Astrocyte (in vitro differentiated cells and primary cell): Measurements from ENCODE around the gene SPATA2. TPM values are rescaled to one million over a fixed set of nuclear protein-coding genes. Genes with fewer than 3 reads are reported as not detected.

Experiments used
- DNase-seq: peaks from one replicate; pipeline ENCODE4 v3.0.0-alpha.2; 2010; ENCODE audit warnings: low read depth
- FAIRE-seq: peaks from 2 replicates; lab custom pipeline; 2011; peaks lifted over from hg19 to GRCh38; lab: Jason Lieb, UNC
- H2AFZ ChIP-seq: 2 replicates; pipeline ENCODE4 v1.6.0; 2012; ENCODE audit warnings: low read depth, low read length, inconsistent platforms
- H3K27ac ChIP-seq: 2 replicates; pipeline ENCODE4 v1.5.1; 2011; ENCODE audit warnings: low read depth, low read length, inconsistent platforms
- H3K27me3 ChIP-seq: 2 replicates; pipeline ENCODE4 v1.6.0; 2011; ENCODE audit warnings: low read length, inconsistent platforms; ENCODE audit not compliant: insufficient read depth
- H3K36me3 ChIP-seq: 2 replicates; pipeline ENCODE4 v1.5.1; 2011; ENCODE audit warnings: low read length, inconsistent platforms; ENCODE audit not compliant: insufficient read depth
- H3K4me1 ChIP-seq: 2 replicates; pipeline ENCODE4 v1.5.1; 2011; ENCODE audit warnings: low read length, inconsistent platforms; ENCODE audit not compliant: insufficient read depth
- H3K4me2 ChIP-seq: 2 replicates; pipeline ENCODE4 v1.6.0; 2012; ENCODE audit warnings: low read length, inconsistent platforms
- H3K4me3 ChIP-seq: 2 replicates; pipeline ENCODE4 v1.5.1; 2011; ENCODE audit warnings: low read depth, mild to moderate bottlenecking, low read length, inconsistent platforms; ENCODE audit not compliant: insufficient read depth
- H3K79me2 ChIP-seq: 2 replicates; pipeline ENCODE4 v1.6.0; 2012; ENCODE audit warnings: mild to moderate bottlenecking, low read length, inconsistent platforms; ENCODE audit not compliant: insufficient read depth
- H3K9ac ChIP-seq: 2 replicates; pipeline ENCODE4 v1.6.0; 2012; ENCODE audit warnings: mild to moderate bottlenecking, low read length, inconsistent platforms
- H3K9me3 ChIP-seq: 2 replicates; pipeline ENCODE4 v1.5.1; 2012; ENCODE audit warnings: low read depth, mild to moderate bottlenecking, low read length, inconsistent platforms; ENCODE audit not compliant: insufficient read depth
- H4K20me1 ChIP-seq: 2 replicates; pipeline ENCODE4 v1.6.0; 2012; ENCODE audit warnings: low read length, inconsistent platforms; ENCODE audit not compliant: insufficient read depth
- H3K27ac Mint-ChIP-seq: one replicate; pipeline ENCODE4 v1.8.0; 2021; ENCODE audit warnings: mild to moderate bottlenecking, mixed read lengths; ENCODE audit not compliant: unreplicated experiment
- H3K27me3 Mint-ChIP-seq: one replicate; pipeline ENCODE4 v1.8.0; 2021; ENCODE audit warnings: low read depth, mixed read lengths; ENCODE audit not compliant: unreplicated experiment
- H3K36me3 Mint-ChIP-seq: one replicate; pipeline ENCODE4 v1.8.0; 2021; ENCODE audit warnings: low read depth, mixed read lengths; ENCODE audit not compliant: unreplicated experiment
- H3K4me1 Mint-ChIP-seq: one replicate; pipeline ENCODE4 v1.8.0; 2021; ENCODE audit warnings: low read depth, mixed read lengths; ENCODE audit not compliant: unreplicated experiment
- H3K4me3 Mint-ChIP-seq: one replicate; pipeline ENCODE4 v1.8.0; 2021; ENCODE audit warnings: mild to moderate bottlenecking, moderate library complexity, mixed read lengths; ENCODE audit not compliant: unreplicated experiment
- H3K9me3 Mint-ChIP-seq: one replicate; pipeline ENCODE4 v1.8.0; 2021; ENCODE audit warnings: mild to moderate bottlenecking, mixed read lengths; ENCODE audit not compliant: unreplicated experiment
- EZH2 ChIP-seq: IDR thresholded peaks from 2 replicates; pipeline ENCODE4 v1.6.1; 2012; ENCODE audit warnings: mild to moderate bottlenecking, low read length, inconsistent platforms; ENCODE audit not compliant: insufficient read depth
- total RNA-seq: library from RNA; stranded (reverse); gene quantifications from 2 replicates; pipeline ENCODE4 v1.2.1, GENCODE V29; 2021
- TF ChIP-seq, protein P1 (sequence below): IDR thresholded peaks from 2 replicates; pipeline ENCODE4 v1.5.1; 2011; ENCODE audit warnings: low read depth, mild to moderate bottlenecking, inconsistent platforms, low read length, moderate library complexity; ENCODE audit not compliant: insufficient read depth

SPATA2 gene
- total RNA-seq, 1 donor from 2014 or later: 7.3 TPM

GRCh38 chr20:49885558-49886332, 29.6 kb downstream of the SPATA2 start:
- H3K27ac Mint-ChIP-seq: no peak overlapping the region
- no peak for DNase-seq
- H3K9me3 Mint-ChIP-seq: peaks cover 2% of the 10 kb centered on the region
- peaks cover 8% of the 10 kb centered on the region for H3K36me3 Mint-ChIP-seq
- Histone ChIP-seq H3K4me1 (peaks cover 16% of the 10 kb centered on the region), H3K9me3 (no peaks in the 10 kb centered on the region), H2AFZ (no peak overlapping the region), H3K27ac (no peak overlapping the region), H3K9ac (no peak overlapping the region), H3K79me2 (no peaks in the 10 kb centered on the region), H3K36me3 (peaks cover 2% of the 10 kb centered on the region), H3K27me3 (no peaks in the 10 kb centered on the region), H3K4me3 (no peak overlapping the region), H4K20me1 (peaks cover 12% of the 10 kb centered on the region), H3K4me2 (no peak overlapping the region)
- TF ChIP-seq, protein P1, sequence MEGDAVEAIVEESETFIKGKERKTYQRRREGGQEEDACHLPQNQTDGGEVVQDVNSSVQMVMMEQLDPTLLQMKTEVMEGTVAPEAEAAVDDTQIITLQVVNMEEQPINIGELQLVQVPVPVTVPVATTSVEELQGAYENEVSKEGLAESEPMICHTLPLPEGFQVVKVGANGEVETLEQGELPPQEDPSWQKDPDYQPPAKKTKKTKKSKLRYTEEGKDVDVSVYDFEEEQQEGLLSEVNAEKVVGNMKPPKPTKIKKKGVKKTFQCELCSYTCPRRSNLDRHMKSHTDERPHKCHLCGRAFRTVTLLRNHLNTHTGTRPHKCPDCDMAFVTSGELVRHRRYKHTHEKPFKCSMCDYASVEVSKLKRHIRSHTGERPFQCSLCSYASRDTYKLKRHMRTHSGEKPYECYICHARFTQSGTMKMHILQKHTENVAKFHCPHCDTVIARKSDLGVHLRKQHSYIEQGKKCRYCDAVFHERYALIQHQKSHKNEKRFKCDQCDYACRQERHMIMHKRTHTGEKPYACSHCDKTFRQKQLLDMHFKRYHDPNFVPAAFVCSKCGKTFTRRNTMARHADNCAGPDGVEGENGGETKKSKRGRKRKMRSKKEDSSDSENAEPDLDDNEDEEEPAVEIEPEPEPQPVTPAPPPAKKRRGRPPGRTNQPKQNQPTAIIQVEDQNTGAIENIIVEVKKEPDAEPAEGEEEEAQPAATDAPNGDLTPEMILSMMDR: no peak
- TF ChIP-seq EZH2: no peak
- no peaks in the 10 kb centered on the region for H3K27me3 Mint-ChIP-seq
- no peak overlapping the region for H3K4me3 Mint-ChIP-seq
- no peak for FAIRE-seq
- peaks cover 39% of the 10 kb centered on the region for H3K4me1 Mint-ChIP-seq

- Mint-ChIP-seq H3K36me3 (peaks cover 8% of the 10 kb centered on the region), H3K27ac (no peak overlapping the region), H3K27me3 (no peaks in the 10 kb centered on the region), H3K4me1 (peaks cover 21% of the 10 kb centered on the region), H3K4me3 (no peak overlapping the region), H3K9me3 (no peaks in the 10 kb centered on the region)
- Histone ChIP-seq H3K36me3 (peaks cover 2% of the 10 kb centered on the region), H3K27me3 (no peaks in the 10 kb centered on the region), H3K4me1 (peaks cover 10% of the 10 kb centered on the region), H4K20me1 (peaks cover 3% of the 10 kb centered on the region), H3K27ac (no peak overlapping the region), H3K4me3 (no peak overlapping the region), H3K4me2 (no peak overlapping the region), H3K79me2 (no peaks in the 10 kb centered on the region), H3K9ac (no peak overlapping the region), H2AFZ (no peak overlapping the region), H3K9me3 (no peaks in the 10 kb centered on the region)
- no peak for TF ChIP-seq EZH2
- TF ChIP-seq, protein P1: no peak
- no peak for FAIRE-seq
- no peak for DNase-seq
These were observed 32.0 kb downstream of the SPATA2 start for GRCh38 chr20:49883246-49883802.
